Hepatic stellate cell (primary cell): Measurements from ENCODE around the gene FZD8.
"Not testable (repeated sequence)": the region's sequence is repeated elsewhere in the genome, so short reads cannot be mapped to it uniquely, and the experiment has no call there.

Source experiments
- DNase-seq: peaks from one replicate; pipeline ENCODE4 v3.0.0; 2011; ENCODE audit warnings: low spot score

Gene FZD8

GRCh38 chr10:35642035-35642792 lies at the start of gene FZD8:
Gene FZD8 (minus strand): TSS chr10:35642296. CDS start chr10:35641429, 867 bp downstream.
- peak; percentile 93 for DNase-seq

GRCh38 chr10:35691522-35692236 lies 49.6 kb upstream of the FZD8 start:
- no peak for DNase-seq

GRCh38 chr10:35690534-35690933 lies 48.4 kb upstream of the FZD8 start:
- DNase-seq: no peak

- DNase-seq: not testable (repeated sequence)
Measured at GRCh38 chr10:35685858-35686257, 43.8 kb upstream of the FZD8 start.

GRCh38 chr10:35685402-35685801 lies 43.3 kb upstream of the FZD8 start:
- DNase-seq: no peak

GRCh38 chr10:35684586-35684985 lies 42.5 kb upstream of the FZD8 start:
- DNase-seq: no peak

GRCh38 chr10:35675846-35676245 lies 33.8 kb upstream of the FZD8 start:
- DNase-seq: no peak

- DNase-seq: no peak
Measured at GRCh38 chr10:35674843-35675242, 32.7 kb upstream of the FZD8 start.

GRCh38 chr10:35668865-35669650 lies 27.0 kb upstream of the FZD8 start:
- DNase-seq: no peak

GRCh38 chr10:35667971-35668370 lies 25.9 kb upstream of the FZD8 start:
- DNase-seq: no peak

- DNase-seq: no peak
Measured at GRCh38 chr10:35667270-35667889, 25.3 kb upstream of the FZD8 start.

GRCh38 chr10:35661236-35661635 lies 19.1 kb upstream of the FZD8 start:
- no peak for DNase-seq

GRCh38 chr10:35659456-35659855 lies 17.4 kb upstream of the FZD8 start:
- DNase-seq: no peak

- DNase-seq: no peak
Measured at GRCh38 chr10:35657621-35658020, 15.5 kb upstream of the FZD8 start.

- no peak for DNase-seq
Measured at GRCh38 chr10:35652824-35653223, 10.7 kb upstream of the FZD8 start.

- no peak for DNase-seq
Measured at GRCh38 chr10:35650894-35651293, 8.8 kb upstream of the FZD8 start.

- no peak for DNase-seq
Measured at GRCh38 chr10:35644050-35644950, 2.2 kb upstream of the FZD8 start.

GRCh38 chr10:35643151-35644049 lies 1.3 kb upstream of the FZD8 start:
- DNase-seq: peak; percentile 66

GRCh38 chr10:35642793-35643114 lies 658 bp upstream of the FZD8 start:
- DNase-seq: no peak

- DNase-seq: peak; percentile 53
Measured at GRCh38 chr10:35641676-35642034, 441 bp downstream of the FZD8 start.
